BJ (cell line): Measurements from ENCODE around the gene CDYL2. TPM values are rescaled to one million over a fixed set of nuclear protein-coding genes. Genes with fewer than 3 reads are reported as not detected.

ENCODE experiments used
- CTCF ChIA-PET: fragments of 350-600 bp; formaldehyde crosslinking; extraction: SDS; loops from one replicate; lab custom pipeline; 2021; ENCODE audit warnings: antibody characterized with exemption, inconsistent platforms; lab: Yijun Ruan, JAX
- POLR2A ChIA-PET: fragments of 300-600 bp; sonication (Branson Sonifier 250); formaldehyde crosslinking; extraction: SDS; loops from one replicate; lab custom pipeline; 2021; ENCODE audit warnings: antibody characterized with exemption; lab: Charles Lee
- DNase-seq: peaks from one replicate; pipeline ENCODE4 v3.0.0-alpha.2; 2011; ENCODE audit warnings: low read depth
- H3K27me3 ChIP-seq: 2 replicates; pipeline ENCODE4 v1.6.0; 2011; ENCODE audit warnings: low read length; ENCODE audit not compliant: control insufficient read depth, insufficient read depth
- H3K36me3 ChIP-seq: 2 replicates; pipeline ENCODE4 v1.5.1; 2011; ENCODE audit warnings: low read length; ENCODE audit not compliant: control insufficient read depth, insufficient read depth
- H3K4me3 ChIP-seq: 2 replicates; pipeline ENCODE4 v1.5.1; 2011; ENCODE audit warnings: low read depth, mild to moderate bottlenecking, control low read depth, low read length
- polyA plus RNA-seq: library from polyadenylated mRNA; depleted of rRNA; stranded (reverse); fragments of >200 nt; gene quantifications from 2 replicates; pipeline ENCODE4 v1.2.3, GENCODE V29; 2011
- TF ChIP-seq, protein P1 (sequence below): IDR thresholded peaks from 2 replicates; pipeline ENCODE4 v1.5.1; 2011; ENCODE audit warnings: low read depth, mild to moderate bottlenecking, control low read depth, inconsistent platforms, low read length, moderate library complexity; ENCODE audit not compliant: insufficient read depth

The CDYL2 gene
- polyA plus RNA-seq, 1 experiment: 0.87 TPM

DNA sequence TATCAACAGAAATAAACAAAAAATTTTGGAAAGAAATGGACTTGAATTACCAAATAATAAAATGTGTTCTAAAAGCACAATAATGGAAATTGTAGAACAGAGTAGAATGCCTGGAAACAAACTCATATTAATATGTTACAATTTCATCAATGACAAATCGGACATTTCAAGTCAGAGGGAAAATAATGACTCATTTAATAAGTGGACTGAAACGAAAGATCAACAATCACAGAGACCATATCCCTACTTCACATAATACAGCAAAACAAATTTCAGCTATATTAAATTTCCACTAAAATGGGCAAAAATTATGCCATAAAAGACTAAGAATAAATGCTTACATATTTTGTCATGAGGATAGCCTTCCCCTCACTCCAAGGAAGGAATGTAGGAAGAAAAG, 25.7 kb downstream of the CDYL2 start:
- no peak for DNase-seq
- TF ChIP-seq, protein P1, sequence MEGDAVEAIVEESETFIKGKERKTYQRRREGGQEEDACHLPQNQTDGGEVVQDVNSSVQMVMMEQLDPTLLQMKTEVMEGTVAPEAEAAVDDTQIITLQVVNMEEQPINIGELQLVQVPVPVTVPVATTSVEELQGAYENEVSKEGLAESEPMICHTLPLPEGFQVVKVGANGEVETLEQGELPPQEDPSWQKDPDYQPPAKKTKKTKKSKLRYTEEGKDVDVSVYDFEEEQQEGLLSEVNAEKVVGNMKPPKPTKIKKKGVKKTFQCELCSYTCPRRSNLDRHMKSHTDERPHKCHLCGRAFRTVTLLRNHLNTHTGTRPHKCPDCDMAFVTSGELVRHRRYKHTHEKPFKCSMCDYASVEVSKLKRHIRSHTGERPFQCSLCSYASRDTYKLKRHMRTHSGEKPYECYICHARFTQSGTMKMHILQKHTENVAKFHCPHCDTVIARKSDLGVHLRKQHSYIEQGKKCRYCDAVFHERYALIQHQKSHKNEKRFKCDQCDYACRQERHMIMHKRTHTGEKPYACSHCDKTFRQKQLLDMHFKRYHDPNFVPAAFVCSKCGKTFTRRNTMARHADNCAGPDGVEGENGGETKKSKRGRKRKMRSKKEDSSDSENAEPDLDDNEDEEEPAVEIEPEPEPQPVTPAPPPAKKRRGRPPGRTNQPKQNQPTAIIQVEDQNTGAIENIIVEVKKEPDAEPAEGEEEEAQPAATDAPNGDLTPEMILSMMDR: no peak
- POLR2A ChIA-PET: no interaction called here
- Histone ChIP-seq H3K4me3 (no peak overlapping the region), H3K27me3 (no peaks in the 10 kb centered on the region), H3K36me3 (no peaks in the 10 kb centered on the region)
- CTCF ChIA-PET: no interaction called here

DNA sequence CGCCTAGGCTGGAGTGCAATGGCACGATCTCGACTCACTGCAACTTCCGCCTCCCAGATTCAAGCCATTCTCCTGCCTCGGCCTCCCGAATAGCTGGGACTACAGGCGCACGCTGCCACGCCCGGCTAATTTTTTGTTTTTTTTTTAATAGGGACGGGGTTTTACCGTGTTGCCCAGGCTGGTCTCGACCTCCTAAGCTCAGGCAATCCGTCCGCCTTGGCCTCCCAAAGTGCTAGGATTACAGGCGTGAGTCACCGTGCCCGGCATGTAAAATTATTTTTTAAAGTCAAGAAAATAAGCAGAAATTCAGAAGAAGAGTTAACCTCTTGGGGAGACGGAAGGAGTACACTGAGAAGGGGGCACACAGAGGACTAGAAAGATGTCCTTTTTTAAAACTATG, 27.5 kb downstream of the CDYL2 start:
- TF ChIP-seq, protein P1: no peak
- no peaks in the 10 kb centered on the region for H3K36me3 ChIP-seq
- ChIA-PET POLR2A (no interaction called here), CTCF (no interaction called here)
- no peaks in the 10 kb centered on the region for H3K27me3 ChIP-seq
- DNase-seq: no peak
- no peak overlapping the region for H3K4me3 ChIP-seq

DNA sequence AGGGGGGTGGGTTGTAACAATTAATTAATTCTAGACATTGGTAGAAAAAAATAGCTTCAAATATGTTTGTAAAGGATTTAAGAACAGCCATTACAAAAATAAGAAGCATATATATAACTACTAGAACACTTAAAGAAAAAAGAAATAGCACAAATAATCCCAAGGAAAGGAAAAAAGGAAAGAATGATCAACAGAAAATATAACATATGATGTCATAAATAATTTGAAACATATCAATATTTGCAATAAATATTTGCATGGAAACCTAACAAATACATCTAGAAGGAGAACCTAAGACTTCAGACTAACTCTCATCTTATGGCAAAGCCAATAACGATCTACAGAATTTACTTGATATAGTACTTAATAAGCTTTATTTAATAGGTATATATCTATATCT, 28.9 kb downstream of the CDYL2 start:
- DNase-seq: no peak
- Histone ChIP-seq H3K4me3 (no peak overlapping the region), H3K36me3 (no peaks in the 10 kb centered on the region), H3K27me3 (no peaks in the 10 kb centered on the region)
- TF ChIP-seq, protein P1: no peak
- POLR2A ChIA-PET: no interaction called here
- CTCF ChIA-PET: no interaction called here

DNA sequence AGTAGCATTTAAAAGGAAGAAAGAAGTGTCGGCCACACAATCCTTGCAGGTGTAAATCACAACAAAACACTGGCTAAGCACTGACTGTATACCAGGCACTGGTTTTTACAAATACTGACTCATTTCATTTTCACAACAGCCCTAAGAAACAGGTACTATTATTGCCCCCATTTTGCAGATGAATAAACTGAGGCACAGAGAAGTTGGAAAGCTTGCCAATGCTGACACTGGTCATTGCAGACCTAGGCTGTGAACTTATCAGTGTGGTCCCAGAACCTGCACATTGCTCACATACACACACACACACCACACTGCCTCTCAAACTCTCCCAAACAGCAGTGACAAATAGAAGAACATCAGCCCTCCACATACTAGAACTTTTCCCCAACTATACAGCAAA, 37.6 kb downstream of the CDYL2 start:
- CTCF ChIA-PET: no interaction called here
- POLR2A ChIA-PET: no interaction called here
- no peak for DNase-seq
- Histone ChIP-seq H3K4me3 (no peak overlapping the region), H3K27me3 (no peaks in the 10 kb centered on the region), H3K36me3 (no peaks in the 10 kb centered on the region)
- TF ChIP-seq, protein P1: no peak

DNA sequence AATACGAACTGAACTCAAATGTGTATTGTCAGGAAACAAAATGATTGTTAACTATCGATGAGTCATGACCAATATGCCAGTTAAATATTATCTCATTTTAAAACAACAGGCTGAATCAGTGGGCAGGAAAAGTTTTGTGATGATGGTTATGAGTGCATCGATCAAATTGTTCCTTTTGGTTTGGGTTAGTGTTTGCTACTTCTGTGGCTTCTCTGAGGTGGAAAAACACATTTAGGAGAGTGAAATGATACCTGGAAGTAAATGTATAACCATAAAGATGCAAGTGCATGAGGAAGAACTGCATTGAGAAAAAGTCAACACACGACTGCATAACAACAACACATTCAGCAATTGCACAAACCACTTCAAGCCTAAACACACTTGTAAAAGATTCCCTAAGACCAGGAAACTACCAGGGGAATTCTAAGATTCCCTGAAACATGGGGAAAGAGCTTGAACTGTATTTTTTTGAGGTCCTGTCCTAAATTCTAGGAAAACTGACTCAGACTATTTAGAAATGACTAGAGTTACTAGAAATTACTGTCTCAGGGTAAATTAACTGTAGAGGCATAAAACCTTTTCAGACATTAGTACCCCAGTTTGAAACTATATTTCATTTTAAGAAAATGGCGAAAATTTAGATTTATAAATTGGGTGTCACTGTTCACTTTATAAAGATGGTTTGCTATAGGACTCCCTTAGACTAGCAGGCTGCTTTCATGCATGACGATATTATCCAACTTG, 44.8 kb downstream of the CDYL2 start:
- CTCF ChIA-PET: no interaction called here
- POLR2A ChIA-PET: no interaction called here

More for the DNA sequence above, 44.8 kb downstream of the CDYL2 start:
- no peak overlapping the region for H3K4me3 ChIP-seq
- TF ChIP-seq, protein P1: no peak
- DNase-seq: no peak
- H3K36me3 ChIP-seq: no peaks in the 10 kb centered on the region
- H3K27me3 ChIP-seq: no peaks in the 10 kb centered on the region
